Measurements from ENCODE around the gene CDKN1B. TPM values are rescaled to one million over a fixed set of nuclear protein-coding genes. Genes with fewer than 3 reads are reported as not detected.
"Not testable (repeated sequence)": the region's sequence is repeated elsewhere in the genome, so short reads cannot be mapped to it uniquely, and the experiment has no call there.

The CDKN1B gene
- total and polyA plus RNA-seq, 2 experiments from 2014 or later = 3.4 to 24.4 TPM

- no peak overlapping the region for H3K9ac ChIP-seq
- no peak overlapping the region for H3K4me3 ChIP-seq
- no peaks in the 10 kb centered on the region for H3K36me3 ChIP-seq (ENCODE audit: low read depth)
- no peaks in the 10 kb centered on the region for H3K27me3 ChIP-seq (replicated peaks; ENCODE audit: insufficient read depth)
- no peaks in the 10 kb centered on the region for H4K20me1 ChIP-seq (ENCODE audit: insufficient read depth)
- no peaks in the 10 kb centered on the region for H3K9me3 ChIP-seq (ENCODE audit: low read depth)
- peaks cover 13% of the 10 kb centered on the region for H3K4me1 ChIP-seq (ENCODE audit: insufficient read depth)
- no peak overlapping the region for H2AFZ ChIP-seq
- H3K27ac ChIP-seq = no peak overlapping the region
- TF ChIP-seq EZH2phosphoT487 (IDR thresholded peaks at IDR 0.05; ENCODE audit: insufficient read depth, low read depth) (no peak), EZH2 (IDR thresholded peaks at IDR 0.05; ENCODE audit: insufficient read depth, poor library complexity, severe bottlenecking) (no peak)
- WGBS, 2 experiments (ENCODE audit: low coverage in 1 of 2, low lambda C conversion rate in 2 of 2, missing lambda C conversion rate in 2 of 2) = 93 to 100% methylated on average over 1 of the region's 1 CpG
- peaks cover 23% of the 10 kb centered on the region for H3F3A ChIP-seq (ENCODE audit: insufficient read depth)
- no peaks in the 10 kb centered on the region for H3K9me2 ChIP-seq (ENCODE audit: insufficient read depth)
- H3K79me2 ChIP-seq (ENCODE audit: insufficient read depth) = peaks cover 73% of the 10 kb centered on the region
- in situ Hi-C loops (cut with MboI) = no loop called here
- no peak overlapping the region for H3K4me2 ChIP-seq (ENCODE audit: unreplicated experiment)
- no peak for DNase-seq
Measured at GRCh38 chr12:12735301-12735700, 18.1 kb downstream of the CDKN1B start.

GRCh38 chr12:12736759-12737676, 19.9 kb downstream of the CDKN1B start:
- Histone ChIP-seq H3K36me3 (ENCODE audit: low read depth) (no peaks in the 10 kb centered on the region), H3K4me1 (ENCODE audit: insufficient read depth) (peaks cover 19% of the 10 kb centered on the region), H2AFZ (peak overlapping the region; percentile 91), H4K20me1 (ENCODE audit: insufficient read depth) (no peaks in the 10 kb centered on the region), H3K4me2 (ENCODE audit: unreplicated experiment) (peak overlapping the region; percentile 84), H3K9me3 (ENCODE audit: low read depth) (no peaks in the 10 kb centered on the region), H3K27me3 (replicated peaks; ENCODE audit: insufficient read depth) (no peaks in the 10 kb centered on the region), H3K79me2 (ENCODE audit: insufficient read depth) (peaks cover 67% of the 10 kb centered on the region), H3K9me2 (ENCODE audit: insufficient read depth) (no peaks in the 10 kb centered on the region), H3K9ac (peak overlapping the region; percentile 74), H3F3A (ENCODE audit: insufficient read depth) (peaks cover 23% of the 10 kb centered on the region), H3K4me3 (peak overlapping the region; percentile 69), H3K27ac (peak overlapping the region; percentile 90)
- no peak for TF ChIP-seq EZH2phosphoT487 (IDR thresholded peaks at IDR 0.05; ENCODE audit: insufficient read depth, low read depth)
- no peak for TF ChIP-seq EZH2 (IDR thresholded peaks at IDR 0.05; ENCODE audit: insufficient read depth, poor library complexity, severe bottlenecking)
- peak; percentile 92 for DNase-seq
- 11% methylated on average over 9 of the region's 9 CpGs for WGBS, 2 experiments (ENCODE audit: low coverage in 1 of 2, low lambda C conversion rate in 2 of 2, missing lambda C conversion rate in 2 of 2)
- in situ Hi-C loops (cut with MboI) = no loop called here

- H3K4me2 ChIP-seq (ENCODE audit: unreplicated experiment); H3K27me3 ChIP-seq (replicated peaks; ENCODE audit: insufficient read depth); H3K4me3 ChIP-seq; DNase-seq; H3K36me3 ChIP-seq (ENCODE audit: low read depth); in situ Hi-C loops (cut with MboI); H3K9me3 ChIP-seq (ENCODE audit: low read depth); H4K20me1 ChIP-seq (ENCODE audit: insufficient read depth); H2AFZ ChIP-seq; H3K27ac ChIP-seq; H3K9me2 ChIP-seq (ENCODE audit: insufficient read depth); H3K9ac ChIP-seq: not testable (repeated sequence)
- Histone ChIP-seq H3K79me2 (ENCODE audit: insufficient read depth) (peaks cover 56% of the 10 kb centered on the region), H3F3A (ENCODE audit: insufficient read depth) (peaks cover 23% of the 10 kb centered on the region), H3K4me1 (ENCODE audit: insufficient read depth) (peaks cover 19% of the 10 kb centered on the region)
- 77 to 95% methylated on average over 2 of the region's 2 CpGs for WGBS, 2 experiments (ENCODE audit: low coverage in 1 of 2, low lambda C conversion rate in 2 of 2, missing lambda C conversion rate in 2 of 2)
Measured at GRCh38 chr12:12738152-12738551, 21.0 kb downstream of the CDKN1B start.

GRCh38 chr12:12741660-12742059, 24.5 kb downstream of the CDKN1B start:
- H3K4me3 ChIP-seq = peak overlapping the region; percentile 40
- H3K9me2 ChIP-seq (ENCODE audit: insufficient read depth) = no peaks in the 10 kb centered on the region
- peaks cover 17% of the 10 kb centered on the region for H3K4me1 ChIP-seq (ENCODE audit: insufficient read depth)
- peaks cover 13% of the 10 kb centered on the region for H3F3A ChIP-seq (ENCODE audit: insufficient read depth)
- WGBS, 2 experiments (ENCODE audit: low coverage in 1 of 2, low lambda C conversion rate in 2 of 2, missing lambda C conversion rate in 2 of 2) = 25 to 29% methylated on average over 3 of the region's 3 CpGs
- peak overlapping the region; percentile 46 for H3K9ac ChIP-seq
- no peak overlapping the region for H3K27ac ChIP-seq
- no peaks in the 10 kb centered on the region for H3K27me3 ChIP-seq (replicated peaks; ENCODE audit: insufficient read depth)
- peaks cover 38% of the 10 kb centered on the region for H3K79me2 ChIP-seq (ENCODE audit: insufficient read depth)
- peak overlapping the region; percentile 73 for H3K4me2 ChIP-seq (ENCODE audit: unreplicated experiment)
- in situ Hi-C loops (cut with MboI) = no loop called here
- peak overlapping the region; percentile 74 for H2AFZ ChIP-seq
- no peak for DNase-seq
- no peaks in the 10 kb centered on the region for H4K20me1 ChIP-seq (ENCODE audit: insufficient read depth)
- H3K36me3 ChIP-seq (ENCODE audit: low read depth) = no peaks in the 10 kb centered on the region
- no peak for TF ChIP-seq EZH2 (IDR thresholded peaks at IDR 0.05; ENCODE audit: insufficient read depth, poor library complexity, severe bottlenecking)
- no peak for TF ChIP-seq EZH2phosphoT487 (IDR thresholded peaks at IDR 0.05; ENCODE audit: insufficient read depth, low read depth)
- no peaks in the 10 kb centered on the region for H3K9me3 ChIP-seq (ENCODE audit: low read depth)

Measured in GM23248 (cell line).